ENCODE results near the gene ERICH2. TPM values are rescaled to one million over a fixed set of nuclear protein-coding genes. Genes with fewer than 3 reads are reported as not detected.

Gene ERICH2
- total and polyA plus RNA-seq, 2 of the 13 experiments (the other 11 are each of a cell fraction or from before 2014, with no cell fraction given) = not detected

- CTCF ChIA-PET (ENCODE audit: low intra/inter-chr PET ratio, low total read pairs) = no interaction called here
- no peak for TF ChIP-seq DR1 (CRISPR knock-in tag; IDR thresholded peaks at IDR 0.05)
- no peak for TF ChIP-seq HHEX (CRISPR knock-in tag; IDR thresholded peaks at IDR 0.05)
- no peak for TF ChIP-seq PITX1 (CRISPR knock-in tag; IDR thresholded peaks at IDR 0.05)
- TF ChIP-seq TOE1 (CRISPR knock-in tag; IDR thresholded peaks at IDR 0.05) = no peak
- no peak for TF ChIP-seq SMAD3 (CRISPR knock-in tag; IDR thresholded peaks at IDR 0.05)
- TF ChIP-seq ZNF619 (CRISPR knock-in tag; IDR thresholded peaks at IDR 0.05) = no peak
- TF ChIP-seq ELF3 (CRISPR knock-in tag; IDR thresholded peaks at IDR 0.05) = no peak
- in situ Hi-C loops (cut with HindIII; ENCODE audit: extremely low pct_ligation_motif_present, low pct_unique_long_range_greater_than_20kb) = no loop called here
Observed at GRCh38 chr2:170820757-170821530, 50.8 kb downstream of the ERICH2 start.

GRCh38 chr2:170821531-170822289 lies 51.5 kb downstream of the ERICH2 start:
- POLR2A ChIA-PET = no interaction called here
- no peak for FAIRE-seq
- no TSS peak for BruUV-seq (replicated peaks)
- H3K79me2 ChIP-seq (ENCODE audit: insufficient read depth, low read length) = no peaks in the 10 kb centered on the region
- H3K9ac ChIP-seq (ENCODE audit: insufficient read depth, low read depth, low read length) = no peak overlapping the region
- H2AFZ ChIP-seq (ENCODE audit: low read length) = no peak overlapping the region
- H3K4me2 ChIP-seq (ENCODE audit: low read depth, low read length) = no peak overlapping the region
- no peak overlapping the region for H3K4me3 ChIP-seq (replicated peaks in 1 of 3; ENCODE audit: insufficient read depth in 1 of 3, low read depth in 2 of 3, low read length in 3 of 3)
- H3K36me3 ChIP-seq (replicated peaks in 1 of 2; ENCODE audit: control insufficient read depth in 1 of 2, insufficient read depth in 2 of 2, low read length in 2 of 2) = no peaks in the 10 kb centered on the region
- H4K20me1 ChIP-seq (ENCODE audit: insufficient read depth, low read length) = no peaks in the 10 kb centered on the region; the same call in 1 of the 2 replicates
- CTCF ChIA-PET (ENCODE audit: low intra/inter-chr PET ratio, low total read pairs) = no interaction called here
- DNase-seq (ENCODE audit: low spot score) = no peak
- H3K27me3 ChIP-seq (ENCODE audit: control insufficient read depth in 1 of 2, insufficient read depth in 2 of 2, low read length in 2 of 2) = peaks cover 15 to 61% of the 10 kb centered on the region in 2 experiments
- in situ Hi-C loops (cut with HindIII; ENCODE audit: extremely low pct_ligation_motif_present, low pct_unique_long_range_greater_than_20kb) (no loop called here), intact Hi-C loops (cut with micrococcal nuclease; ENCODE audit: unreplicated experiment) (no loop called here)
- no peaks in the 10 kb centered on the region for H3K9me3 ChIP-seq (ENCODE audit: low read length)
- 77% methylated on average over 24 of the region's 40 CpGs for WGBS (ENCODE audit: low lambda C conversion rate)
- peaks cover 12% of the 10 kb centered on the region for H3K4me1 ChIP-seq (ENCODE audit: insufficient read depth, low read length)
- H3K27ac ChIP-seq (ENCODE audit: extremely low read length, insufficient read depth, low read length) = no peak overlapping the region
- ATAC-seq = no peak
- TF ChIP-seq HNF1B (CRISPR knock-in tag; IDR thresholded peaks at IDR 0.05) = no peak
- no peak for TF ChIP-seq ZNF17 (CRISPR knock-in tag; IDR thresholded peaks at IDR 0.05)
- no peak for TF ChIP-seq ZNF446 (CRISPR knock-in tag; IDR thresholded peaks at IDR 0.05)
- TF ChIP-seq SAFB2 (CRISPR knock-in tag; IDR thresholded peaks at IDR 0.05; ENCODE audit: borderline replicate concordance, low read depth) = no peak
- no peak for TF ChIP-seq ZNF160 (CRISPR knock-in tag; IDR thresholded peaks at IDR 0.05)
- TF ChIP-seq HDAC1 (CRISPR knock-in tag; IDR thresholded peaks at IDR 0.05) = no peak
- no peak for TF ChIP-seq ZNF414 (CRISPR knock-in tag; IDR thresholded peaks at IDR 0.05)
- TF ChIP-seq BRCA1 (CRISPR knock-in tag; IDR thresholded peaks at IDR 0.05) = no peak
- TF ChIP-seq NFE2L2 (IDR thresholded peaks at IDR 0.05; ENCODE audit: low read length) = no peak

More at GRCh38 chr2:170820757-170821530, 50.8 kb downstream of the ERICH2 start:
- Histone ChIP-seq H3K36me3 (replicated peaks in 1 of 2; ENCODE audit: control insufficient read depth in 1 of 2, insufficient read depth in 2 of 2, low read length in 2 of 2) (no peaks in the 10 kb centered on the region), H3K4me2 (ENCODE audit: low read depth, low read length) (no peak overlapping the region), H2AFZ (ENCODE audit: low read length) (no peak overlapping the region), H3K9ac (ENCODE audit: insufficient read depth, low read depth, low read length) (no peak overlapping the region), H3K27ac (ENCODE audit: extremely low read length, insufficient read depth, low read length) (no peak overlapping the region), H3K4me3 (replicated peaks in 1 of 3; ENCODE audit: insufficient read depth in 1 of 3, low read depth in 2 of 3, low read length in 3 of 3) (no peak overlapping the region), H3K79me2 (ENCODE audit: insufficient read depth, low read length) (no peaks in the 10 kb centered on the region), H4K20me1 (ENCODE audit: insufficient read depth, low read length) (no peaks in the 10 kb centered on the region; the same call in 1 of the 2 replicates), H3K4me1 (ENCODE audit: insufficient read depth, low read length) (peaks cover 20% of the 10 kb centered on the region), H3K27me3 (ENCODE audit: control insufficient read depth in 1 of 2, insufficient read depth in 2 of 2, low read length in 2 of 2) (peaks cover 18 to 68% of the 10 kb centered on the region in 2 experiments), H3K9me3 (ENCODE audit: low read length) (no peaks in the 10 kb centered on the region)
- FAIRE-seq = no peak
- POLR2A ChIA-PET = no interaction called here
- intact Hi-C loops (cut with micrococcal nuclease; ENCODE audit: unreplicated experiment) = no loop called here
- no peak for ATAC-seq
- 51% methylated on average over 18 of the region's 18 CpGs for WGBS (ENCODE audit: low lambda C conversion rate)
- no TSS peak for BruUV-seq (replicated peaks)
- no peak for DNase-seq (ENCODE audit: low spot score)
